HG03460 (cell line): ENCODE measurements around the gene CERS2.
A peak's percentile ranks its signal among the peaks of the same experiment; 100 is the strongest.

Source experiments
- ATAC-seq: cut with Tn5 transposase; IDR thresholded peaks from one replicate; pipeline ENCODE4 v1.9.1; 2021; ENCODE audit not compliant: unreplicated experiment

CERS2 gene

GRCh38 chr1:150999051-150999674 is 24.5 kb upstream of the CERS2 start:
- ATAC-seq: no peak

- no peak for ATAC-seq
Measured at GRCh38 chr1:150997949-150998348, 23.3 kb upstream of the CERS2 start.

GRCh38 chr1:150997126-150997872 is 22.7 kb upstream of the CERS2 start:
- no peak for ATAC-seq

GRCh38 chr1:150995896-150996295 is 21.3 kb upstream of the CERS2 start:
- no peak for ATAC-seq

GRCh38 chr1:150995460-150995859 is 20.8 kb upstream of the CERS2 start:
- ATAC-seq: no peak

GRCh38 chr1:150994248-150994647 is 19.6 kb upstream of the CERS2 start:
- no peak for ATAC-seq

GRCh38 chr1:150992626-150993025 is 18.0 kb upstream of the CERS2 start:
- ATAC-seq: no peak

- ATAC-seq: no peak
Measured at GRCh38 chr1:150987924-150988323, 13.3 kb upstream of the CERS2 start.

- ATAC-seq: no peak
Measured at GRCh38 chr1:150985179-150985825, 10.7 kb upstream of the CERS2 start.

GRCh38 chr1:150981805-150982712 is 7.4 kb upstream of the CERS2 start, which contains the start of gene ANXA9:
ANXA9 (plus strand) TSS chr1:150982292; CDS start chr1:150983106, 814 bp downstream.
- no peak for ATAC-seq

GRCh38 chr1:150981177-150981804 is 6.7 kb upstream of the CERS2 start:
- no peak for ATAC-seq

- ATAC-seq: no peak
Measured at GRCh38 chr1:150979092-150980056, 4.7 kb upstream of the CERS2 start.

GRCh38 chr1:150976879-150977694 is 2.5 kb upstream of the CERS2 start:
- ATAC-seq: no peak

GRCh38 chr1:150976401-150976821 is 1.8 kb upstream of the CERS2 start:
- ATAC-seq: no peak

- ATAC-seq: peak; percentile 27
Measured at GRCh38 chr1:150973836-150974579, 627 bp downstream of the CERS2 start.

- ATAC-seq: no peak
Measured at GRCh38 chr1:150973258-150973835, 1.3 kb downstream of the CERS2 start.

- no peak for ATAC-seq
Measured at GRCh38 chr1:150972417-150972940, 2.2 kb downstream of the CERS2 start.
